DOHH2 (cell line): Measurements from ENCODE around the gene CSGALNACT2.

ENCODE experiments used
- H3F3A ChIP-seq: fragments of 200-600 bp; sonication (generic), shearing (Covaris generic); 2 replicates; pipeline ENCODE4 v1.6.0; 2016; ENCODE audit warnings: antibody characterized with exemption, mild to moderate bottlenecking; ENCODE audit not compliant: control insufficient read depth, insufficient read depth
- H3K27ac ChIP-seq: fragments of 200-600 bp; sonication (generic); 2 replicates; pipeline ENCODE4 v1.5.1; 2014; ENCODE audit warnings: low read depth, mild to moderate bottlenecking, low read length, moderate library complexity
- H3K27me3 ChIP-seq: fragments of 200-600 bp; sonication (generic); 2 replicates; pipeline ENCODE4 v1.6.1; 2014; ENCODE audit warnings: mild to moderate bottlenecking, low read length, mixed read lengths; ENCODE audit not compliant: control insufficient read depth
- H3K36me3 ChIP-seq: fragments of 200-600 bp; sonication (generic); 2 replicates; pipeline ENCODE4 v1.6.1; 2014; ENCODE audit warnings: mild to moderate bottlenecking, low read length, moderate library complexity, mixed read lengths; ENCODE audit not compliant: control insufficient read depth
- H3K4me1 ChIP-seq: fragments of 200-600 bp; sonication (generic); 2 replicates; pipeline ENCODE4 v1.6.1; 2014; ENCODE audit warnings: mild to moderate bottlenecking, low read length, mixed read lengths; ENCODE audit not compliant: control insufficient read depth
- H3K4me2 ChIP-seq: fragments of 200-600 bp; sonication (generic); 2 replicates; pipeline ENCODE4 v1.6.0; 2014; ENCODE audit warnings: mild to moderate bottlenecking, low read length, moderate library complexity
- H3K4me3 ChIP-seq: fragments of 200-600 bp; sonication (generic); 2 replicates; pipeline ENCODE4 v1.5.1; 2014; ENCODE audit warnings: mild to moderate bottlenecking, low read length, mixed read lengths
- H3K79me2 ChIP-seq: fragments of 200-600 bp; sonication (generic); 2 replicates; pipeline ENCODE4 v1.6.1; 2014; ENCODE audit warnings: mild to moderate bottlenecking, low read length, mixed read lengths; ENCODE audit not compliant: control insufficient read depth
- H3K9me2 ChIP-seq: fragments of 200-600 bp; sonication (generic); replicated peaks from 2 replicates; pipeline ENCODE4 v1.6.1; 2014; ENCODE audit warnings: mild to moderate bottlenecking, low read length, mixed read lengths; ENCODE audit not compliant: control insufficient read depth
- H3K9me3 ChIP-seq: fragments of 200-600 bp; sonication (generic); 2 replicates; pipeline ENCODE4 v1.6.1; 2014; ENCODE audit warnings: antibody characterized with exemption, low read length, mixed read lengths; ENCODE audit not compliant: control insufficient read depth, insufficient read depth
- H4K20me1 ChIP-seq: fragments of 200-600 bp; sonication (generic); 2 replicates; pipeline ENCODE4 v1.6.0; 2014; ENCODE audit warnings: low read depth, mild to moderate bottlenecking, antibody characterized with exemption, low read length, moderate library complexity; ENCODE audit not compliant: control insufficient read depth, insufficient read depth
- EZH2phosphoT487 ChIP-seq: fragments of 200-600 bp; sonication (generic); IDR thresholded peaks from 2 replicates; pipeline ENCODE4 v1.6.1; 2017; ENCODE audit warnings: borderline replicate concordance, mild to moderate bottlenecking, antibody characterized with exemption, low read length, moderate library complexity, mixed read lengths
- TF ChIP-seq, protein P1 (sequence below): fragments of 200-600 bp; sonication (generic); IDR thresholded peaks from one replicate; pipeline ENCODE4 v1.5.1; 2014; ENCODE audit warnings: antibody characterized with exemption, mild to moderate bottlenecking, low read depth, low read length; ENCODE audit not compliant: poor library complexity, severe bottlenecking

Gene CSGALNACT2

DNA sequence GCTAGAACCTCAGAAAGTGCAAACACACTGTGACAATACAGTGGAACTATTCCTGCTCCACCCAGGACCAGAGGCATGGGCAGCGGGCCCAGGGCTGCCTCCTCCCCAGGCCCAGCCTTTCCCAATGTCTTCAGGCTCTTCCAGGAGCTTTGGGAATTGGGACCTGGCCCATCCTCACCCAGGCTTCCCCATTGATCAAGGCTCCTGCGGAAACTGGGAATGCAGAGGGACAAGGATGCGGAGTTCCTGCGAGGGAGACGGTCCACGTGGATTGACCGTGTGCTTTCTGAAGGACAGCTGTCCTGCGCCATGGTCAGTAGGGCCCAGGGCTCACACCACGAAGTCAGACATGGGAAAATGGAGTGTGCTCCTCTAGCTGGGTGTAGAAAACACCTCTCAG, 56.6 kb downstream of the CSGALNACT2 start:
- Histone ChIP-seq H3K36me3 (no peaks in the 10 kb centered on the region), H3K4me2 (no peak overlapping the region), H3K4me3 (no peak overlapping the region), H3K9me2 (no peaks in the 10 kb centered on the region), H3K4me1 (no peaks in the 10 kb centered on the region), H3K79me2 (no peaks in the 10 kb centered on the region), H3K27ac (no peak overlapping the region), H3K27me3 (no peaks in the 10 kb centered on the region), H3K9me3 (no peaks in the 10 kb centered on the region), H4K20me1 (no peaks in the 10 kb centered on the region), H3F3A (no peaks in the 10 kb centered on the region)
- TF ChIP-seq, protein P1, sequence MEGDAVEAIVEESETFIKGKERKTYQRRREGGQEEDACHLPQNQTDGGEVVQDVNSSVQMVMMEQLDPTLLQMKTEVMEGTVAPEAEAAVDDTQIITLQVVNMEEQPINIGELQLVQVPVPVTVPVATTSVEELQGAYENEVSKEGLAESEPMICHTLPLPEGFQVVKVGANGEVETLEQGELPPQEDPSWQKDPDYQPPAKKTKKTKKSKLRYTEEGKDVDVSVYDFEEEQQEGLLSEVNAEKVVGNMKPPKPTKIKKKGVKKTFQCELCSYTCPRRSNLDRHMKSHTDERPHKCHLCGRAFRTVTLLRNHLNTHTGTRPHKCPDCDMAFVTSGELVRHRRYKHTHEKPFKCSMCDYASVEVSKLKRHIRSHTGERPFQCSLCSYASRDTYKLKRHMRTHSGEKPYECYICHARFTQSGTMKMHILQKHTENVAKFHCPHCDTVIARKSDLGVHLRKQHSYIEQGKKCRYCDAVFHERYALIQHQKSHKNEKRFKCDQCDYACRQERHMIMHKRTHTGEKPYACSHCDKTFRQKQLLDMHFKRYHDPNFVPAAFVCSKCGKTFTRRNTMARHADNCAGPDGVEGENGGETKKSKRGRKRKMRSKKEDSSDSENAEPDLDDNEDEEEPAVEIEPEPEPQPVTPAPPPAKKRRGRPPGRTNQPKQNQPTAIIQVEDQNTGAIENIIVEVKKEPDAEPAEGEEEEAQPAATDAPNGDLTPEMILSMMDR = no peak
- TF ChIP-seq EZH2phosphoT487 = no peak

DNA sequence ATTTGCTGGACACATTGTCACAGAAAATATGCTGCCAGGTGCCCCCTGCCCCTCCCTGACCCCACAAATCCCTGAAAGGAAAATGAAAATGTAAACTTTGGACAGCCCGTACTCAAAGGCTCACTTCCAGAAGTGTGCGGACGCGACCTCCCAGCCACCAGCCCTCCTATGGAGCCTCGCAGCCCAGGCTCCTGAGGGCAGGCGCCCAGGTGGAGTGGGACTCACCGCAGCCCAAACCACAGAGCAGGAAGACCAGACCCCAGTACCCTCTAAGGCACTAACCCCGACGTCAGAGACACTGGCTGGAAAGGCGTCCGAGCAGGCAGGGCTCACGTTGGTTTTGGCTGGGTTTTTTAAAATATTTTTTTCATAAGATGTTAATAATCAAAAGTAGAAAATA, 57.3 kb downstream of the CSGALNACT2 start:
- no peaks in the 10 kb centered on the region for H3K4me1 ChIP-seq
- H3K27me3 ChIP-seq = no peaks in the 10 kb centered on the region
- H3F3A ChIP-seq = no peaks in the 10 kb centered on the region
- no peaks in the 10 kb centered on the region for H4K20me1 ChIP-seq
- no peaks in the 10 kb centered on the region for H3K79me2 ChIP-seq
- H3K9me3 ChIP-seq = no peaks in the 10 kb centered on the region
- H3K36me3 ChIP-seq = no peaks in the 10 kb centered on the region
- H3K27ac ChIP-seq = no peak overlapping the region
- TF ChIP-seq EZH2phosphoT487 = no peak
- TF ChIP-seq, protein P1 = no peak
- H3K4me2 ChIP-seq = no peak overlapping the region
- no peaks in the 10 kb centered on the region for H3K9me2 ChIP-seq
- no peak overlapping the region for H3K4me3 ChIP-seq

DNA sequence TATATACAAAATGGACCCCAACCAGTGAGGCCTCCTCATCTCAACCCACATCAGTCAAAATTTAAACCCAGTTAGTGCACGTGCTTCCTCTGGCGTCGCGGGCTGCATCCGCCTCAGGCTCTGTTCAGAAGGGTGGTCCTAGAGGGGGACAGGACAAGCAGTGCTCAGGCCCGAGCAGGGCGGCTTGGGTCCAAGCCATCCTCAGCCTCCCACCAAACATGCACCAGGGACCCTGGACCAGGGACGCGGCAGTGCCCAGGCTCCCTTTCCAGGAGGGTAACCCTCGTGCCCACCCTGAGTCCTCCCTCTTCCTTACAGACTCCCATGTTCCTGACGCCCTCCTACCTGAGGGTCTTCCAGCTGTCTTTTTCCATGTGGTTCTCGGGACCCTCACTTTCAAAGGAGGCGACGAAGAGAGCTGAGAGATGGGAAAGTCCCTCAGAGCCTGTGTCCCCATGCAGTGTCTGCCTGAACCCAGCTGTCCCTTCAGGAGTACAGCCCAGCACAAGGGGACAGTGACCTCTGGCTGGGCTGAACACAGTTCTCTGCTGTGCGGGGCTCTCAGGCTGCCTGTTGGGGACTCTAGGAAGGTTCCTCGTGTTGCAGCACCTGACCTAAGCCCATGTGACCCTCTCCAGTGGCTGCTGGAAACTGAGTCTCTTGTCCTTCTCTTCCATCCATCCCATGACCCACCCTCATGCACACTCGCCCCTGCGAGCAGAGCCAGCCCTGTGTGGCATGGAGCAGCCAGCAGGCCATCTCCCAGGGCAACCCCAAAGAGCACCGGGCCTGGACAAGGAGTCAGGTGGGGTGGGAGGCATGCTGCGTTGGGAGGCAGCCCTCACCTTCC, 58.1 kb downstream of the CSGALNACT2 start:
- Histone ChIP-seq H3F3A (no peaks in the 10 kb centered on the region), H4K20me1 (no peaks in the 10 kb centered on the region), H3K4me1 (no peaks in the 10 kb centered on the region), H3K27me3 (no peaks in the 10 kb centered on the region), H3K79me2 (no peaks in the 10 kb centered on the region), H3K9me3 (no peaks in the 10 kb centered on the region), H3K9me2 (no peaks in the 10 kb centered on the region), H3K4me2 (no peak overlapping the region), H3K27ac (no peak overlapping the region), H3K36me3 (no peaks in the 10 kb centered on the region), H3K4me3 (no peak overlapping the region)
- TF ChIP-seq, protein P1 = no peak
- no peak for TF ChIP-seq EZH2phosphoT487
